T-helper 1 cell treated with Interleukin-12 subunit alpha and Interleukin-12 subunit beta and Interleukin-4 antibody, amounts not matched to agents 30 μg/mL and 1 μg/mL, for 36 hours (primary cell): ENCODE measurements around the gene GPX3.

Experiments used
- H3K27ac Mint-ChIP-seq: one replicate; pipeline ENCODE4 v1.8.0; 2021; ENCODE audit warnings: mild to moderate bottlenecking, mixed read lengths
- H3K27me3 Mint-ChIP-seq: one replicate; pipeline ENCODE4 v1.8.0; 2021; ENCODE audit warnings: low read depth, mixed read lengths
- H3K36me3 Mint-ChIP-seq: one replicate; pipeline ENCODE4 v1.8.0; 2021; ENCODE audit warnings: low read depth, mixed read lengths
- H3K4me1 Mint-ChIP-seq: one replicate; pipeline ENCODE4 v1.8.0; 2021; ENCODE audit warnings: low read depth, mixed read lengths
- H3K4me3 Mint-ChIP-seq: one replicate; pipeline ENCODE4 v1.8.0; 2021; ENCODE audit warnings: mild to moderate bottlenecking, moderate library complexity, mixed read lengths
- H3K9me3 Mint-ChIP-seq: one replicate; pipeline ENCODE4 v1.8.0; 2021; ENCODE audit warnings: mixed read lengths

Gene GPX3

DNA sequence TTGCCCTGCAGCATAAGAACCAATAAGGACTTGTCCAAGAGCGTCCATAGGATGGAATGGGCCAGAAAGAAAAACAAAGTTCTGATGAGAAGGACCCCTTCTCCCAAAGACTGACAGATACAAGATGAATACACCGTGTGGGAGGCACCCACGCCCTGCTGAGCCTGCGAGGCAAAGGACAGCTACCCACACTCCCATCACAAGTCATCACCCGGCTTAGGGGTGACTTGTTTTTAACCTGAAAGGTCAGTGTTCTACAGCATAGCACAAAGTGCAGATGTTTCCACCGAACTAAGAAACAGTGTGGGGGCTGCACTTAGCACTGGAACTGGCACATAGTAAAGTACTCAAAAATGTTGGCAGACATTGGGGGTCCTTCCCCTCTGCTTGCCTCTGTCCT lies 46.5 kb downstream of the GPX3 start:
- Mint-ChIP-seq H3K36me3 (peaks cover 34% of the 10 kb centered on the region), H3K27ac (no peak overlapping the region), H3K9me3 (no peaks in the 10 kb centered on the region), H3K4me1 (peaks cover 58% of the 10 kb centered on the region), H3K4me3 (no peak overlapping the region), H3K27me3 (no peaks in the 10 kb centered on the region)

DNA sequence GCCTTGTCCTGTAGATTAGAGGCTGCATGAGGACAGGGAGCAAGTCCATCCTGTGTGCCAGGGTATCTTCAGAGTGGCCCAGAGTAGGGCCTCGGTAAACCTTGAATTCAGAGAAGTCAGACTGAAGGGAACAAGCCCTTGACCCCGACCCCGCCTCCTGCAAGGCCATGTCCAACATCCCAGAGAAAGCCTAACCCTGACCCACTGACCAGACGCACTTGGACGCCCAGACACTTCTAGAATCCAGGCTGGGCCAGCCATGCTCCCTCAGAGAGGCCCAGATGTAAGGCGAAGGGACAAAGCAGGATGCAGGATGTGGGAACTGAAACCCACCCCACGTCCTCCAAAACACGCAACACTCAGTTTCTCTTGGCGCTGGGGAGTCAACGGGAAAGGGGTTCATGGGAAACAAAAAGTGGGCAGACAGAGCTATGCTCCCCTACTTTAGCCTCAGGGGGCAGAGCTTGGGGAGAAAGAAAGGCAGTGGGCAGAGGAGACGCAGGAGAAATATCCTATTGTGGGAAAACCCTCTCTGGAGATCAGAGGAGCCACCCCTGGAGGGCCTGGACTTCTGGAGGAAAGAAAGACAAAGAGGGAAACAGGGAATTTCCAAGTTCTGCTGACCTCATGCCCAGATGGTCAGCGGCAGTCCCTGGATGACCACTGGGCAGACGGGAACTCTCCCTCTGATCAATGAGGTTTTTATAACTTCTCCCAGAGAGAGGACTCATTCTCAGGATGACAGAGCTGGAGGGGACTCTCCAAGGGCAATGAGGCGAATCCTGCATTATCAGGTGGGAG lies 47.4 kb downstream of the GPX3 start:
- peaks cover 38% of the 10 kb centered on the region for H3K36me3 Mint-ChIP-seq
- H3K4me3 Mint-ChIP-seq = no peak overlapping the region
- H3K4me1 Mint-ChIP-seq = peaks cover 62% of the 10 kb centered on the region
- no peak overlapping the region for H3K27ac Mint-ChIP-seq
- H3K27me3 Mint-ChIP-seq = no peaks in the 10 kb centered on the region
- no peaks in the 10 kb centered on the region for H3K9me3 Mint-ChIP-seq

DNA sequence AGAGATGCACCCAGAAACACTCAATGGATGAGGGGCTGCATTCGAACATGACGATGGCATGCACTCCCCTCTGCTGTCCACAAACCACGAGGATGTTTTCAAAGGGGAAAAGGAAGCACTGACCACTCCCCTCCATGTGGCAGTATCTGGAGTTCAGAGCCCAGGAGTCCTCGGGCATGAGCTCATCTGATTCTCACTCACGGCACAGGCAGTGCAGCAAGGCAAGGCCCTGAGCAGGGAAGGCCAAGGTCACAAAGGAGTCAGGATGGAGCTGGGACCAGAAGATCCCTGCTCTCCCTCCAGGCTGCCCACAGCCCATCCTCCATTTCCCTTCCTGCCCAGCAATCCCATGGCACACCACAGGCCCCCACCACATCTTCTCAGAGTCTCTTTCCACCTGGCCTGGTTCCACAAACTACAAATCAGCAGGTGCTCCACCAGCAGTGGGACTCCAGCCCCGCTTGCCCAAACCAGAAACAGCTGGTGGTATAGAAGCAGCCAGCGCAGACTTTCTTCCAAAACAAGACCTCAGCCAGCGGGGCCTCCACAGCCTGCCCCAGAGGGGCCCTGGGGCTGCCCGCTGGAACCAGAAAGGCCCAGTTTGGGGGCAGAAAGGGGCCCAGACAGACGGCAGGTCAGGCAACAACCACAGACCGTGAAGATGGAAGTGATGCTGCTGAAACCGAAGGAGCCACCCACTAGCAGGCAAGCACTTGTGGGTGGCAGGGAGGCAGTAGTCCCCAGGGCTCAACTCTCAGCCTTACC lies 48.2 kb downstream of the GPX3 start:
- Mint-ChIP-seq H3K4me3 (no peak overlapping the region), H3K27me3 (no peaks in the 10 kb centered on the region), H3K9me3 (no peaks in the 10 kb centered on the region), H3K4me1 (peaks cover 60% of the 10 kb centered on the region), H3K36me3 (peaks cover 42% of the 10 kb centered on the region), H3K27ac (peak overlapping the region; percentile 72)

DNA sequence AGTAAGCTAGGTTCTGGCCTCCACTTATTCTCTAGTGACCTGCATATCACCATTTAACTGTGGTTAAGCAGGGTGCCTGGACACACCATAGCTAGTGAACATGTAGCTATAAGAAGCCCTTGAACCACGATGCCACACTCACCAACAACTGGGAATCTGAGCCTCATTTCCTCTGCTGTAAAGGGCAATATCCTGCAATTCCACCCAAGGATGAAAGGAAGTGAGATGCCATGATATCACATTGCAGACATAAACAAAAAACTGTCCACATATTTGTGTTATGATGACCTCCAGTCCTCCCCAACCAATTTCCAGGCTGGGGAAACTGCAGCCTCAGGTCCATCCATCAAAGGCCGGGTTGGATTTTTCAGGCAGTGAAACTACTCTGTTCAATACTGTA lies 50.1 kb downstream of the GPX3 start:
- Mint-ChIP-seq H3K4me1 (peaks cover 60% of the 10 kb centered on the region), H3K9me3 (no peaks in the 10 kb centered on the region), H3K27ac (no peak overlapping the region), H3K27me3 (no peaks in the 10 kb centered on the region), H3K4me3 (no peak overlapping the region), H3K36me3 (peaks cover 52% of the 10 kb centered on the region)

DNA sequence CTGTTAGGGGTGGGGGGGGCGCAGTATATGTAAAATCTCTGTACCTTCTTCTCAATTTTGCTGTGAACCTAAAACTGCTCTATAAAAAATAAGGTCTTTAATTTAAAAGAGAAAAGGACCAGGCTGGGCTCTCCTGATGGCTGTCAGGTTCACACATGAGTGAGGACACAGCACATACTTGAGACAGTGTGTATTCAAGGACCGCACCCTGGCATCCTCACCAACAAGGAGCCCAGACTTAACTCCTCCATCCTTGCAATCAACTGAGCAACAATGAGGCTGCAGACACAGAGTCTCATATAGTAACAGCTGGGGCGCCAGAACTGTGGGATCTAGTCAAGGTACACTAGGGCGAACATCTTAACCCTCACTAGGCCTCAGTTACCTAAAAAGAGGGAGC lies 50.6 kb downstream of the GPX3 start:
- H3K4me3 Mint-ChIP-seq = no peak overlapping the region
- H3K27me3 Mint-ChIP-seq = no peaks in the 10 kb centered on the region
- peaks cover 60% of the 10 kb centered on the region for H3K4me1 Mint-ChIP-seq
- no peak overlapping the region for H3K27ac Mint-ChIP-seq
- H3K9me3 Mint-ChIP-seq = no peaks in the 10 kb centered on the region
- peaks cover 57% of the 10 kb centered on the region for H3K36me3 Mint-ChIP-seq

DNA sequence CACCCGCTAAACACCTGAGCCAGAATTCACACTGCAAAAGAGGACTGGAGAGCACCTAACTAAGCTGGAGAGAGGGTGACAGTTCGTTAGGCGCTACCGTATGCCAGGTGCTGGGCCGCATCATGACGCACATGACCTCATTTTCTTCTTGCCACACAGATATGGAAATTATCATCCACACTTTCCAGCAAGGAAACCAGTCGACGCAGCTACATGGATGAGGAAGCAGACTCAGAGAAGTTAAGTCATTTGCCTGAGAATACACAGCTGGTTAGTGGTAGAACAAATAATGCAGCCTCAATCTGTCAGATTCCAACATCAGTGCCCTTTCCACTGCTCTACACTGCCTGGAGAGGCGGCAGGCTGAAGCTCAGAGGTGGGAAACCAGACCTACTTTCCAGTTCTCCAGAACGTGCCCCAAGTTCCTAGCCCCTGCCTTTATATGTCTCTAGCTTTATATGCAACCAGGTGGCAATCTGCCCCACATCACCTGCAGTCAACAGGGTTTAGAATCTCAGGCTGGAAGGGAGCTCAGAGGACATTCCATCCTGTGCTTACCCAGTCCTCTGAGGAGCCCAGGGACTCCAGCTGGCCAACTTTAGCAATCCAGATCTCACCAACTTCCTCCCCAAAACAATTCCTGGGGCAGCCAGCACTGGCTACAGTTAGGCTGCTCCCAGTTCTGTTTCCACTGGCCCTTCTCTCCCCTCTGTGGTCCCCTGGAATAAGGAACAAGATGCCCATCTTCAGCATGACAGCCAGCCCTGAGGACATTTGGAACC lies 51.6 kb downstream of the GPX3 start:
- Mint-ChIP-seq H3K4me1 (peaks cover 63% of the 10 kb centered on the region), H3K9me3 (no peaks in the 10 kb centered on the region), H3K27ac (peak overlapping the region; percentile 73), H3K27me3 (no peaks in the 10 kb centered on the region), H3K36me3 (peaks cover 61% of the 10 kb centered on the region), H3K4me3 (no peak overlapping the region)

DNA sequence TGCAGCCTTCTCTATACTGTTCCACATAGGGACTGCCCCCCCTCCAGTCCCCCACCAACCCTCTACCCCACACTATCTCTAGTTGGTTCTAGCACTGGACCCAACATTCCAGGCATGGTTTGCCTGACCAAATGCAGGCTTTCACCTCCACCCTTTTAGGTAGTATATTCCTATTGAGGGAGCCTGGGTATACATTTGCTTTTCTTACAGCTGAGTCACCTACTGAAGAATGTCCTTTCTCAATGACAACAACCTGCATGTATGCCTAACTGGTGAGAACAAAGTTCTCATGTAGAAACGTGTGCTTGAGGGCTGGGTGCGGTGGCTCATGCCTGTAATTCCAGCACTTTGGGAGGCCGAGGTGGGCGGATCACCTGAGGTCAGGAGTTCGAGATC lies 52.2 kb downstream of the GPX3 start:
- H3K4me1 Mint-ChIP-seq = peaks cover 62% of the 10 kb centered on the region
- peaks cover 60% of the 10 kb centered on the region for H3K36me3 Mint-ChIP-seq
- peak overlapping the region; percentile 73 for H3K27ac Mint-ChIP-seq
- H3K4me3 Mint-ChIP-seq = no peak overlapping the region
- no peaks in the 10 kb centered on the region for H3K27me3 Mint-ChIP-seq
- H3K9me3 Mint-ChIP-seq = no peaks in the 10 kb centered on the region

DNA sequence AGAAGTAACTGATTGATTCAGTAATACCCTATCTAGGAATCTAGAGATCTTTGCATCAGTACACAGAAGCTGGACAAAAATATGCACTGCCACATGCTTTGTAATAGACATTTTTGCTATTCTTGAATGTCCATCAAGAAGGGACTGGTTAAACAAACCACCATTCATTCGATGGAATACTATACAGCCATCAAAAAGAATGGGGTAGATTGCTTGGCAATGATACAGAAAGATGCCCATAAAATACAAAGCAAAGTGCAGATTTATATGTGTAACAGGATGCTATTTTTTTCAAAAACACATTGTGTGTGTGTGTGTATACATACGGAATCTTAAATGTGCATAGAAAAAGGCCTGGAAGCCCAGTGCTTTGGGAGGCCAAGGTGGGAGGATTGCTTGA lies 52.9 kb downstream of the GPX3 start:
- Mint-ChIP-seq H3K4me3 (no peak overlapping the region), H3K27me3 (no peaks in the 10 kb centered on the region), H3K4me1 (peaks cover 61% of the 10 kb centered on the region), H3K36me3 (peaks cover 60% of the 10 kb centered on the region), H3K9me3 (no peaks in the 10 kb centered on the region), H3K27ac (no peak overlapping the region)

DNA sequence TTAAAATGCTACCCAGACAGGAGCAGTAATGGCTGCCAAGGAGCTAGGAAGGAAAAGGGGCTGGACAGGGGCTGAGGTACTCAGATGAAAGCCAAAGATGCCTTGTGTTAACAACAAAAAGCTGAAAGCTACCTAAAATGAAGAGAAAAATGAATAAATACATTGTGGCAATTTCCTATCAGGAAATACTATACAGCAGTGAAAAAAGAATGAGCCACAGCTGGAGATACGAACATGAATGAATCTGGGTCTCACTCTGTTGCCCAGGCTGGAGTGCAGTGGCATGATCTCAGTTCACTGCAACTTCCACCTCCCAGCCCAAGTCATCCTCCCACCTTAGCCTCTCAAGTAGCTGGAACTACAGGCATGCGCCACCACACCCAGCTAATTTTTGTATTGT lies 54.2 kb downstream of the GPX3 start:
- Mint-ChIP-seq H3K27ac (no peak overlapping the region), H3K4me3 (no peak overlapping the region), H3K4me1 (peaks cover 62% of the 10 kb centered on the region)

DNA sequence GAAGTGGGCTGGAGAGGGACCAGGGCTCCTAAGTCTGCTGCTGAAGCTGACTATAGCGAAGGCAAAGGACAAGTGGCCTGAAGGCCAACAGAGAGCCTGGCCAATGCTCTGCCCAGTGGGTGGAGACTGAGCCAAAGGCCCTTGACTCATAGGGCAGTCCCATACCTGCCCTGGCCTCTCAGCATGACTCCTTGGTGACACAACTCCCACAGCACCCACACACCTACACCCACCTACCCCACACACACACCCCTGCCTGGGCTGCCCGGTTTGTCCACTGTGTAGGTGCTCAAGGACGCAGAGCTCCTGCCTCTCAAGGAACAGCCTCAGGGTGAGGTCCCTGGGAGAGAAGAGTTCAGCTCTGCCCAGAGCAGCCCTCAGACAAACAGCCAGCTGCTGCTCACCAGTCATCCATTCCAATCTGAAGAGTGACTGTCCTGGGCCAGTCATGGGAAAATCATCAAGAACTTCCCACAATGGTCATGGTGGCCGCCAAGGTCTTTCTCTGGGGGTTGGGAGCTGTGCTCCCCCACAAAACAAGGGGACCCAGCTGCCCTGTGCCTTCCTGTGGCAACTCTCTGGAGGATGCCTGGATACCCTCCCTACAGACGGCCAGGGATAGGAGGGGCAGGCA lies 55.4 kb downstream of the GPX3 start:
- H3K27ac Mint-ChIP-seq = peak overlapping the region; percentile 63
- peaks cover 70% of the 10 kb centered on the region for H3K36me3 Mint-ChIP-seq
- no peak overlapping the region for H3K4me3 Mint-ChIP-seq
- H3K27me3 Mint-ChIP-seq = no peaks in the 10 kb centered on the region
- no peaks in the 10 kb centered on the region for H3K9me3 Mint-ChIP-seq
- peaks cover 59% of the 10 kb centered on the region for H3K4me1 Mint-ChIP-seq

More for the DNA sequence above, 54.2 kb downstream of the GPX3 start:
- Mint-ChIP-seq H3K9me3 (no peaks in the 10 kb centered on the region), H3K36me3 (peaks cover 67% of the 10 kb centered on the region), H3K27me3 (no peaks in the 10 kb centered on the region)

DNA sequence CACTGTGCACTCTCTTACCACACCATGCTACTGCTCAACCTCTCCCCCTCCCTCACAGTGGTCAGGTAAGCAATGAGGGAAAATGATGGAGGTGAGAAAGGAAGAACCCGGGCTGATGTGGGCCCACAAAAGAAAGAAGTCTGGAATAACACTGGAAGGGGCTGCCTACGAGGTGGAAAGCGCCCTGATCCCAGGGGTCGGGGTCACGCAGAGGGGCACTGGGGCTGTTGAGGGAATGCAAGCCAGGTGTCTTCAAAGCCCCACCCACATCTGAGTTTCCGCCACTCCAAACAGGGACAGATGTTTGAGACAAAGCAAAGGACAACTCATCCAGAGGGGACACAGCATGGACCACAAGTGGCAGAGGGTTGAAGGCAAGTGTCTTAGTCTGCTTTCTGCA lies 56.2 kb downstream of the GPX3 start:
- H3K4me1 Mint-ChIP-seq = peaks cover 55% of the 10 kb centered on the region
- H3K9me3 Mint-ChIP-seq = no peaks in the 10 kb centered on the region
- H3K36me3 Mint-ChIP-seq = peaks cover 68% of the 10 kb centered on the region
- H3K27me3 Mint-ChIP-seq = no peaks in the 10 kb centered on the region
- H3K27ac Mint-ChIP-seq = peak overlapping the region; percentile 63
- no peak overlapping the region for H3K4me3 Mint-ChIP-seq

DNA sequence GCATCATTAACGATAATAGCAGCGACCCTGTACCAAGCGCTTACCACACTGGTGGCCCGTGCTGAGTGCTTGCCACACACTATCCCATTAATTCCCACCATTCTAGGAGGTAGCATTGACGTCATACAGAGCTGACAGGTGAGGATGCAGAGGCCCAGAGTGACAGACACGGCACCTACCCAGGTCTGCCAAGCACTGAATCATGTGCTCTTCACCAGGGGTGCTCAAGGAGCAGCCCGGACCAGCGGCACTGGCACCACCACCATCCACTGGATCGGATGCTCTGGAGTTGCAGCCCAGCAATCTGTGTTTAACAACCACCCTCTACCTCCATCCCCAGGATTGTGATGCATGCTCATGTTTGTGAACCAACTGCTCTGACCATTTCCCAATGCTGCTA lies 57.0 kb downstream of the GPX3 start:
- Mint-ChIP-seq H3K27me3 (no peaks in the 10 kb centered on the region), H3K9me3 (no peaks in the 10 kb centered on the region), H3K36me3 (peaks cover 61% of the 10 kb centered on the region), H3K4me1 (peaks cover 54% of the 10 kb centered on the region), H3K27ac (no peak overlapping the region), H3K4me3 (peak overlapping the region; percentile 95)

DNA sequence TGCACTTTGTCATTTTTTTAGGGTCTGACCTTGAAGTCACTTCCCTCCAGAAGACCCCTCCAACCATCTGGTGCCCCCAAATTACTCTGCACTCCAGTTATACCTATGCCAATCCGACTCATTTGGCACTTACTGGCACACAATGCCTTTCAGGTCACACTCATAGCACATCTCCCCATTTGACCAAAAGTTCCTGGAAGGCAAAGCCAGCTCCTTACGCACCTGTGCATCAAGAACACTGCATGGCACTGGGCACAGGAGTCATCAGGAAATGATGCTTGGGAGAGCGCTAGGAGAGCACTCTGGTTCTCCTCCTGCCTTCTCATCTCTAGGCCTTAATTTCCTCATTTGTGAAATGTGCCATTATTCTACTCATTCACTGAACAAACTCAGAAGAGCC lies 57.6 kb downstream of the GPX3 start:
- Mint-ChIP-seq H3K27me3 (no peaks in the 10 kb centered on the region), H3K4me3 (peak overlapping the region; percentile 95), H3K36me3 (peaks cover 58% of the 10 kb centered on the region), H3K4me1 (peaks cover 59% of the 10 kb centered on the region), H3K27ac (peak overlapping the region; percentile 87), H3K9me3 (no peaks in the 10 kb centered on the region)
